Heart right ventricle (tissue), 16 donors: Measurements from ENCODE around the gene AHSG. TPM values are rescaled to one million over a fixed set of nuclear protein-coding genes. Genes with fewer than 3 reads are reported as not detected.

Experiments
- ATAC-seq, 8 donors: fragments of 200-7000 bp; cut with Tn5 transposase; one replicate each; pipeline ENCODE4 v1.9.1; 2020; ENCODE audit warnings: mild to moderate bottlenecking in 8 of 8, moderate library complexity in 8 of 8, moderate number of reproducible peaks in 1 of 8
- DNase-seq, 2 donors: peaks; one replicate each; pipeline ENCODE4 v3.0.0-alpha.2; 2020
- H3K27ac ChIP-seq, 10 donors: fragments of 200-600 bp; sonication (generic) in 2 of 10; one replicate each; pipeline versions ENCODE4 v1.5.0 to v1.8.0; 2020 to 2022; ENCODE audit warnings: mild to moderate bottlenecking in 3 of 10
- H3K27me3 ChIP-seq, 7 donors: fragments of 200-600 bp; one replicate each; pipeline ENCODE4 v1.8.0; 2021 to 2022; ENCODE audit warnings: mild to moderate bottlenecking in 2 of 7
- H3K36me3 ChIP-seq, 9 donors: fragments of 200-600 bp; sonication (generic) in 1 of 9; one replicate each; pipeline versions ENCODE4 v1.5.0 to v1.8.0; 2020 to 2022; ENCODE audit warnings: mild to moderate bottlenecking in 2 of 9
- H3K4me1 ChIP-seq, 9 donors: fragments of 200-600 bp; sonication (generic) in 1 of 9; one replicate each; pipeline versions ENCODE4 v1.5.0 to v1.8.0; 2020 to 2022; ENCODE audit warnings: mild to moderate bottlenecking in 4 of 9
- H3K4me3 ChIP-seq, 10 donors: fragments of 200-600 bp; sonication (generic) in 2 of 10; one replicate each; pipeline versions ENCODE4 v1.5.0 to v1.8.0; 2020 to 2022; ENCODE audit warnings: mild to moderate bottlenecking in 7 of 10, moderate library complexity in 2 of 10
- H3K9me3 ChIP-seq, 11 donors: fragments of 200-600 bp in 10 of 11; sonication (generic) in 2 of 11; one replicate each; pipeline versions ENCODE4 v1.5.0 to v1.8.0; 2013 to 2022; ENCODE audit warnings: mild to moderate bottlenecking in 2 of 11, control low read depth in 1 of 11, moderate library complexity in 1 of 11
- CTCF ChIP-seq, 9 donors: fragments of 200-600 bp; sonication (generic) in 2 of 9; IDR thresholded peaks; one replicate each; pipeline versions ENCODE4 v1.5.0 to v1.8.0; 2021 to 2022; ENCODE audit warnings: antibody characterized with exemption in 9 of 9, mild to moderate bottlenecking in 5 of 9, moderate library complexity in 1 of 9
- WGBS, 2 donors: extraction: QIAGEN DNeasy Blood & Tissue Kit; methylation state at CpG; one replicate each; pipeline ENCODE4 v1.1.7; 2013; ENCODE audit warnings: inconsistent platforms in 1 of 2; 5-methylcytosine and 5-hydroxymethylcytosine counted together
- intact Hi-C, 10 donors: fragments of 100-400 bp; cut with DNase I; formaldehyde crosslinking; loops; one replicate each; pipeline versions ENCODE4 v1.11.1 to v1.14.2; 2022
- polyA plus RNA-seq, 2 donors: library from polyadenylated mRNA; stranded (reverse); fragments of 200-250 nt; gene quantifications; one replicate each; pipeline ENCODE4 v1.2.3, GENCODE V29; 2013
- total RNA-seq, 10 donors: library from RNA; stranded (reverse); fragmentation: NEBNext Ultra II Directional in 3 of 10; extraction: Animal tissue kit (Norgen Biotek cat#: 25700) in 3 of 10; gene quantifications; one replicate each; pipeline versions ENCODE4 v1.2.1 to v1.2.4, GENCODE V29; 2021 to 2023
- donor health status: Arrhythmogenic right ventricular cardiomyopathy.
- donor health status: ischemic (EF 13 %, LVEDD 7.1; RV severe dilation, severe dysfunction).
- donor health status: healthy with polysubstance abuse.
- donor health status: DM: no; HTN: yes; CAD: no.
- donor health status: DM: no; HTN: no; CAD: no.
- donor health status: ischemic (EF 25% LVEDD 6.9; RV normal size, moderate dysfunction).
- donor health status: ischemic (EF 25% LVEDD 5.7; RV mildly dilated, moderate dysfunction).
- donor health status: healthy.
- donor health status: DM: yes; HTN: yes; CAD: no.
- donor health status: Ischemic cardiomyopathy.
- donor health status: ischemic (EF 35%, LVEDD 5.7; RV mildly dilated, moderate dysfunction).
- donor health status: nonischemic (EF 11% LVEDD 7.7; RV severe dilation, severe dysfunction).
- donor health status: DM: yes; HTN: yes; CAD: no.
- donor health status: PGD.
- donor health status: ischemic (EF 29% LVEDD 5.4; RV normal size, mild dysfunction).
- donor health status: nonischemic (EF 23%, LVEDD 6.1; RV moderate dilation, normal function).

AHSG gene
- total and polyA plus RNA-seq, 12 donors = not detected

GRCh38 chr3:186663361-186664118 is 50.7 kb downstream of the AHSG start:
- TF ChIP-seq CTCF (IDR thresholded peaks at IDR 0.05) = no peak
- ATAC-seq (no peak), DNase-seq (no peak)
- H3K27me3 ChIP-seq = peaks cover 0 to 19% (median 7%) of the 10 kb centered on the region in 7 donors
- no peak overlapping the region for H3K27ac ChIP-seq
- WGBS, 2 donors = 39 to 46% methylated on average over 7 of the region's 7 CpGs
- no peaks in the 10 kb centered on the region for H3K4me1 ChIP-seq
- H3K9me3 ChIP-seq = no peaks in the 10 kb centered on the region
- intact Hi-C loops = no loop called here
- H3K36me3 ChIP-seq = no peaks in the 10 kb centered on the region
- no peak overlapping the region for H3K4me3 ChIP-seq

DNA sequence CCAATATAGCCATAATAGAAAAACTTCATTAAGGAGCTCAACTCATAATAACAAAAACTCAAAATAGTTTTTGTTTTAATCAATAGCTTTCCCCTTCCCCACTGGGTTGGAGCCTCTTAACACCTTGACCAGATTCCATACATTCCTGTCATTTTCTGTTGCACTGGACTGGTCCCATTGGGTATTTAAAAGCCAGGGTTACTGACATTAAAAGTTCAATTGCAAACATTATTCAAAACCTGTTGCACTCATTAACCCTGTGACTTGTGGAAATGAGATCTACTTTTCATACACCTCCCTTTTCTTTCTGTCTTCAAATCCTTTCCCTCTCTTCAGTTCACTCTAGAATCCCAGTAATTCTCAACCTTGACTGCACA is 51.2 kb downstream of the AHSG start:
- intact Hi-C loops = no loop called here
- Histone ChIP-seq H3K27ac (no peak overlapping the region), H3K27me3 (peaks cover 0 to 19% (median 7%) of the 10 kb centered on the region in 7 donors), H3K9me3 (no peaks in the 10 kb centered on the region), H3K4me1 (no peaks in the 10 kb centered on the region), H3K4me3 (no peak overlapping the region), H3K36me3 (no peaks in the 10 kb centered on the region)
- ATAC-seq (no peak), DNase-seq (no peak)
- TF ChIP-seq CTCF (IDR thresholded peaks at IDR 0.05) = no peak

- TF ChIP-seq CTCF (IDR thresholded peaks at IDR 0.05) = no peak
- ATAC-seq = no peak
- Histone ChIP-seq H3K9me3 (no peaks in the 10 kb centered on the region), H3K36me3 (no peaks in the 10 kb centered on the region), H3K4me3 (no peak overlapping the region), H3K27ac (no peak overlapping the region), H3K27me3 (peaks cover 0 to 19% (median 7%) of the 10 kb centered on the region in 7 donors), H3K4me1 (no peaks in the 10 kb centered on the region)
- WGBS, 2 donors = 55 to 57% methylated on average over 4 of the region's 4 CpGs
- intact Hi-C loops = no loop called here
- DNase-seq = no peak
Observed at GRCh38 chr3:186664506-186664905, 51.6 kb downstream of the AHSG start.

GRCh38 chr3:186665625-186666188 is 52.8 kb downstream of the AHSG start, which contains the start of gene HRG:
Gene HRG, plus strand, starts transcription at chr3:186666014. Its CDS starts 18 bp downstream, at chr3:186666032.
- no peak within 1 kb of the TSS for H3K27ac ChIP-seq
- no peak for ATAC-seq
- peaks cover 0 to 19% (median 7%) of the 10 kb centered on the region in 7 donors for H3K27me3 ChIP-seq
- H3K4me1 ChIP-seq = no peaks in the 10 kb centered on the region
- no peaks in the 10 kb centered on the region for H3K36me3 ChIP-seq
- intact Hi-C loops = no loop called here
- no peak for TF ChIP-seq CTCF (IDR thresholded peaks at IDR 0.05)
- WGBS, 2 donors = 87 to 91% methylated on average over 8 of the region's 8 CpGs
- no peak for DNase-seq
- H3K9me3 ChIP-seq = no peaks in the 10 kb centered on the region
- no peak within 1 kb of the TSS for H3K4me3 ChIP-seq
